NCI-H748 (cell line): ENCODE measurements around the gene LGALS7B.
A peak's percentile ranks its signal among the peaks of the same experiment; 100 is the strongest.
"Not testable (repeated sequence)": the region's sequence is repeated elsewhere in the genome, so short reads cannot be mapped to it uniquely, and the experiment has no call there.

Source experiments
- DNase-seq: peaks from one replicate; lab custom pipeline; 2025; ENCODE audit not compliant: unreplicated experiment; lab: John Stamatoyannopoulos, UW

LGALS7B gene

GRCh38 chr19:38769635-38770211 lies 19.3 kb upstream of the LGALS7B start:
- DNase-seq, result peak; percentile 35

- not testable (repeated sequence) for DNase-seq
Observed at GRCh38 chr19:38770228-38770948, 18.6 kb upstream of the LGALS7B start.

GRCh38 chr19:38770949-38771275 lies 18.1 kb upstream of the LGALS7B start:
- DNase-seq, result not testable (repeated sequence)

- DNase-seq, result not testable (repeated sequence)
Observed at GRCh38 chr19:38771569-38771968, 17.4 kb upstream of the LGALS7B start.

- no peak for DNase-seq
Observed at GRCh38 chr19:38773469-38774177, 15.4 kb upstream of the LGALS7B start, which contains the start of gene LGALS7. Gene LGALS7, minus strand, starts transcription at chr19:38773517. Its CDS starts 25 bp downstream, at chr19:38773492.

GRCh38 chr19:38774181-38774950 lies 14.6 kb upstream of the LGALS7B start:
- DNase-seq, result no peak

- DNase-seq, result no peak
Observed at GRCh38 chr19:38778733-38779132, 10.3 kb upstream of the LGALS7B start.

GRCh38 chr19:38780443-38780842 lies 8.6 kb upstream of the LGALS7B start:
- no peak for DNase-seq

GRCh38 chr19:38781058-38781457 lies 7.9 kb upstream of the LGALS7B start:
- peak; percentile 53 for DNase-seq

- DNase-seq, result not testable (repeated sequence)
Observed at GRCh38 chr19:38782212-38782611, 6.8 kb upstream of the LGALS7B start.

GRCh38 chr19:38784224-38784623 lies 4.8 kb upstream of the LGALS7B start:
- no peak for DNase-seq

GRCh38 chr19:38785187-38785699 lies 3.8 kb upstream of the LGALS7B start:
- no peak for DNase-seq

- not testable (repeated sequence) for DNase-seq
Observed at GRCh38 chr19:38786061-38786460, 2.9 kb upstream of the LGALS7B start.

GRCh38 chr19:38786572-38787265 lies 2.3 kb upstream of the LGALS7B start:
- no peak for DNase-seq

- not testable (repeated sequence) for DNase-seq
Observed at GRCh38 chr19:38790507-38791403, 1.8 kb downstream of the LGALS7B start.

GRCh38 chr19:38791451-38792064 lies 2.6 kb downstream of the LGALS7B start:
- not testable (repeated sequence) for DNase-seq

- DNase-seq, result no peak
Observed at GRCh38 chr19:38792250-38793111, 3.5 kb downstream of the LGALS7B start.

GRCh38 chr19:38793177-38793576 lies 4.2 kb downstream of the LGALS7B start:
- DNase-seq, result no peak
